SK-N-SH (cell line): ENCODE measurements around the gene ACTRT3. TPM values are rescaled to one million over a fixed set of nuclear protein-coding genes. Genes with fewer than 3 reads are reported as not detected.

Source experiments
- CTCF ChIA-PET: fragments of 300-600, 350-600 bp; formaldehyde crosslinking; extraction: SDS; loops from one replicate; lab custom pipeline; 2021; lab: Yijun Ruan, JAX
- POLR2A ChIA-PET: fragments of 350-600 bp; sonication (Branson Sonifier 250); formaldehyde crosslinking; extraction: SDS; loops from one replicate; lab custom pipeline; 2020; ENCODE audit warnings: antibody characterized with exemption, inconsistent platforms; lab: Yijun Ruan, JAX
- DNase-seq: peaks from one replicate; pipeline ENCODE4 v3.0.0; 2012
- H2AFZ ChIP-seq: fragments of 200-600 bp; sonication (generic); 2 replicates; pipeline ENCODE4 v1.8.1; 2016; ENCODE audit warnings: antibody characterized with exemption, mild to moderate bottlenecking, low read depth
- H3F3A ChIP-seq: fragments of 200-600 bp; sonication (generic); replicated peaks from 2 replicates; pipeline ENCODE3; 2016; ENCODE audit warnings: antibody characterized with exemption, mild to moderate bottlenecking; ENCODE audit not compliant: insufficient read depth
- H3K27ac ChIP-seq, 2 experiments: fragments of 200-500 bp in 1 of 2; fragments of 200-600 bp in 1 of 2; sonication (Bioruptor generic) in 1 of 2; sonication (generic), shearing (Covaris generic) in 1 of 2; 2 replicates each; pipeline versions ENCODE4 v1.5.1 to v1.6.1; 2014 to 2016; ENCODE audit warnings: low read depth in 2 of 2, inconsistent platforms in 1 of 2, low read length in 1 of 2, mild to moderate bottlenecking in 1 of 2, mixed read lengths in 1 of 2
- H3K27me3 ChIP-seq: fragments of 200-600 bp; sonication (generic), shearing (Covaris generic); 2 replicates; pipeline ENCODE4 v1.6.1; 2016; ENCODE audit warnings: mixed run types; ENCODE audit not compliant: insufficient read depth
- H3K36me3 ChIP-seq, 2 experiments: fragments of 200-500 bp in 1 of 2; fragments of 200-600 bp in 1 of 2; sonication (Bioruptor generic) in 1 of 2; sonication (generic) in 1 of 2; replicated peaks in 1 of 2; 2 replicates each; pipeline versions ENCODE3 to v1.5.1; 2014 to 2016; ENCODE audit warnings: low read length in 1 of 2, mild to moderate bottlenecking in 1 of 2; ENCODE audit not compliant: insufficient read depth in 2 of 2, control insufficient read depth in 1 of 2
- H3K4me1 ChIP-seq, 2 experiments: fragments of 200-500 bp in 1 of 2; fragments of 200-600 bp in 1 of 2; sonication (Bioruptor generic) in 1 of 2; sonication (generic), shearing (Covaris generic) in 1 of 2; 2 replicates each; pipeline versions ENCODE4 v1.5.1 to v1.6.1; 2014 to 2016; ENCODE audit warnings: low read depth in 1 of 2, low read length in 1 of 2, mixed run types in 1 of 2; ENCODE audit not compliant: insufficient read depth in 2 of 2, control insufficient read depth in 1 of 2
- H3K4me2 ChIP-seq: fragments of 200-600 bp; sonication (generic), shearing (Covaris generic); 2 replicates; pipeline ENCODE4 v1.6.1; 2017; ENCODE audit warnings: mixed run types
- H3K4me3 ChIP-seq, 2 experiments: fragments of 200-500 bp in 1 of 2; fragments of 200-600 bp in 1 of 2; sonication (Bioruptor generic) in 1 of 2; sonication (generic), shearing (Covaris generic) in 1 of 2; 2 replicates each; pipeline versions ENCODE4 v1.5.1 to v1.8.1; 2014 to 2016; ENCODE audit warnings: low read depth in 2 of 2, inconsistent platforms in 1 of 2, low read length in 1 of 2, mild to moderate bottlenecking in 1 of 2, mixed read lengths in 1 of 2, moderate library complexity in 1 of 2
- H3K79me2 ChIP-seq: fragments of 200-600 bp; sonication (generic); 2 replicates; pipeline ENCODE4 v1.8.1; 2017; ENCODE audit warnings: mild to moderate bottlenecking; ENCODE audit not compliant: insufficient read depth
- H3K9ac ChIP-seq: fragments of 200-600 bp; sonication (generic); 2 replicates; pipeline ENCODE4 v1.6.1; 2017; ENCODE audit warnings: mixed run types
- H3K9me2 ChIP-seq: fragments of 200-600 bp; sonication (generic); 2 replicates; pipeline ENCODE4 v1.6.1; 2017; ENCODE audit warnings: mixed run types
- H3K9me3 ChIP-seq: fragments of 200-600 bp; sonication (generic); 2 replicates; pipeline ENCODE4 v1.6.1; 2017; ENCODE audit warnings: mixed run types, mild to moderate bottlenecking, moderate library complexity
- H4K20me1 ChIP-seq: fragments of 200-600 bp; sonication (generic); 2 replicates; pipeline ENCODE4 v1.6.1; 2017; ENCODE audit warnings: mild to moderate bottlenecking, mixed run types; ENCODE audit not compliant: insufficient read depth
- ELF1 ChIP-seq: IDR thresholded peaks from 2 replicates; pipeline ENCODE4 v1.4.0; 2012
- EP300 ChIP-seq, 2 experiments: IDR thresholded peaks; 2 replicates each; pipeline versions ENCODE4 v1.4.0 to v1.6.1; 2012; ENCODE audit warnings: borderline replicate concordance in 1 of 2, low read depth in 1 of 2, low read length in 1 of 2
- FOSL2 ChIP-seq: IDR thresholded peaks from 2 replicates; pipeline ENCODE4 v1.4.0; 2012; ENCODE audit warnings: low read depth, mild to moderate bottlenecking, moderate library complexity, borderline replicate concordance
- FOXJ3 ChIP-seq: sonication (generic); formaldehyde crosslinking; IDR thresholded peaks from 2 replicates; pipeline ENCODE4 v1.5.1; 2020; ENCODE audit warnings: mild to moderate bottlenecking, missing genetic modification reagents
- GATA2 ChIP-seq: sonication (generic); formaldehyde crosslinking; IDR thresholded peaks from 2 replicates; pipeline ENCODE4 v1.5.0; 2020; ENCODE audit warnings: mild to moderate bottlenecking, missing genetic modification reagents
- MEF2A ChIP-seq: IDR thresholded peaks from 2 replicates; pipeline ENCODE4 v1.4.0; 2012; ENCODE audit warnings: low read depth, borderline replicate concordance
- MXI1 ChIP-seq: IDR thresholded peaks from 2 replicates; pipeline ENCODE4 v1.6.1; 2012; ENCODE audit warnings: mild to moderate bottlenecking, low read depth, low read length, improper control_type of control experiment
- NFIC ChIP-seq: IDR thresholded peaks from 2 replicates; pipeline ENCODE4 v1.4.0; 2012; ENCODE audit warnings: borderline replicate concordance
- NRF1 ChIP-seq: IDR thresholded peaks from 2 replicates; pipeline ENCODE4 v1.6.1; 2012; ENCODE audit warnings: low read depth, mild to moderate bottlenecking, low read length
- RAD21 ChIP-seq: IDR thresholded peaks from 2 replicates; pipeline ENCODE4 v1.6.1; 2012; ENCODE audit warnings: mild to moderate bottlenecking, low read length
- RFX5 ChIP-seq: IDR thresholded peaks from 2 replicates; pipeline ENCODE4 v1.6.1; 2012; ENCODE audit warnings: mild to moderate bottlenecking, improper control_type of control experiment, low read length
- RXRA ChIP-seq: IDR thresholded peaks from 2 replicates; pipeline ENCODE4 v1.4.0; 2012; ENCODE audit warnings: low read depth, mild to moderate bottlenecking, borderline replicate concordance
- SIN3A ChIP-seq: IDR thresholded peaks from 2 replicates; pipeline ENCODE4 v1.6.1; 2012; ENCODE audit warnings: low read depth, mild to moderate bottlenecking, low read length, moderate library complexity, borderline replicate concordance
- SMC3 ChIP-seq: IDR thresholded peaks from 2 replicates; pipeline ENCODE4 v1.6.1; 2012; ENCODE audit warnings: low read depth, low read length, improper control_type of control experiment
- TCF12 ChIP-seq: IDR thresholded peaks from 2 replicates; pipeline ENCODE4 v1.4.0; 2012
- TEAD4 ChIP-seq: IDR thresholded peaks from 2 replicates; pipeline ENCODE4 v1.4.0; 2012; ENCODE audit warnings: mild to moderate bottlenecking, borderline replicate concordance; ENCODE audit not compliant: insufficient read depth
- WGBS: methylation state at CpG from one replicate; pipeline ENCODE4 v1.1.6; 2017; ENCODE audit warnings: low lambda C conversion rate; 5-methylcytosine and 5-hydroxymethylcytosine counted together
- polyA plus RNA-seq, 3 experiments: library from polyadenylated mRNA; depleted of rRNA; stranded (reverse); fragments of >200 nt; gene quantifications; 2 replicates each; pipeline ENCODE4 v1.2.3, GENCODE V29; 2012
- TF ChIP-seq, protein P1 (sequence below): fragments of 150-350 bp; IDR thresholded peaks from 2 replicates; pipeline ENCODE4 v1.6.1; 2017; ENCODE audit warnings: antibody characterized with exemption, low read length, low read depth, borderline replicate concordance
- TF ChIP-seq, protein P2 (sequence below): IDR thresholded peaks from 2 replicates; pipeline ENCODE4 v1.4.0; 2012; ENCODE audit warnings: low read depth, borderline replicate concordance
- TF ChIP-seq, protein P3 (sequence below): IDR thresholded peaks from 2 replicates; pipeline ENCODE4 v1.6.1; 2012; ENCODE audit warnings: mild to moderate bottlenecking, low read depth, low read length, moderate library complexity
- TF ChIP-seq, protein P4 (sequence below): IDR thresholded peaks from 2 replicates; pipeline ENCODE4; 2012
- TF ChIP-seq, protein P5 (sequence below): fragments of 150-350 bp; IDR thresholded peaks from 2 replicates; pipeline ENCODE4 v1.6.1; 2016; ENCODE audit warnings: mild to moderate bottlenecking, low read depth, low read length
- TF ChIP-seq, protein P6 (sequence below): IDR thresholded peaks from 2 replicates; pipeline ENCODE4 v1.4.0; 2012; ENCODE audit warnings: low read depth, borderline replicate concordance

The ACTRT3 gene
- polyA plus RNA-seq, 1 of the 3 experiments (the other 2 are of a cell fraction): 1.2 TPM

DNA sequence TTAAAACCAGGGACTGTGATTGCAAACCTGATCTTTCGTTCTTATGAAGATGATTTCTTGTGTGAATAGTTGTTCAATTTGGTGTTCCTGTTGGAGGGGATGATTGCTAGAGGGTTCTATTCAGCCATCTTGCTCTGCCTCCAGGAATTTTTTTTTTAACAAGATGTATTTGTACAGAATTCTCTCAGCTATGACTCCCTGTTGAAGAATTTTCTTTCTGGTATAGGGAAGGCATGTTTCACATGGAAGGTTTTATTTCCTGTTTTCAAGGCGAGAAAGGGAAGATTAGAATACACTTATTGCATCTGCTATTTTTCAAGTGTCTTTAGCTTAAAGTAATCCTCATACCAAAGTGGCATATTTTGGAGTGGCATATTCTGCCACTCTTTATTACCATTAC, 49.0 kb upstream of the ACTRT3 start (continued):
- TF ChIP-seq, protein P1, sequence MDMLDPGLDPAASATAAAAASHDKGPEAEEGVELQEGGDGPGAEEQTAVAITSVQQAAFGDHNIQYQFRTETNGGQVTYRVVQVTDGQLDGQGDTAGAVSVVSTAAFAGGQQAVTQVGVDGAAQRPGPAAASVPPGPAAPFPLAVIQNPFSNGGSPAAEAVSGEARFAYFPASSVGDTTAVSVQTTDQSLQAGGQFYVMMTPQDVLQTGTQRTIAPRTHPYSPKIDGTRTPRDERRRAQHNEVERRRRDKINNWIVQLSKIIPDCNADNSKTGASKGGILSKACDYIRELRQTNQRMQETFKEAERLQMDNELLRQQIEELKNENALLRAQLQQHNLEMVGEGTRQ: no peak
- TF ChIP-seq, protein P2, sequence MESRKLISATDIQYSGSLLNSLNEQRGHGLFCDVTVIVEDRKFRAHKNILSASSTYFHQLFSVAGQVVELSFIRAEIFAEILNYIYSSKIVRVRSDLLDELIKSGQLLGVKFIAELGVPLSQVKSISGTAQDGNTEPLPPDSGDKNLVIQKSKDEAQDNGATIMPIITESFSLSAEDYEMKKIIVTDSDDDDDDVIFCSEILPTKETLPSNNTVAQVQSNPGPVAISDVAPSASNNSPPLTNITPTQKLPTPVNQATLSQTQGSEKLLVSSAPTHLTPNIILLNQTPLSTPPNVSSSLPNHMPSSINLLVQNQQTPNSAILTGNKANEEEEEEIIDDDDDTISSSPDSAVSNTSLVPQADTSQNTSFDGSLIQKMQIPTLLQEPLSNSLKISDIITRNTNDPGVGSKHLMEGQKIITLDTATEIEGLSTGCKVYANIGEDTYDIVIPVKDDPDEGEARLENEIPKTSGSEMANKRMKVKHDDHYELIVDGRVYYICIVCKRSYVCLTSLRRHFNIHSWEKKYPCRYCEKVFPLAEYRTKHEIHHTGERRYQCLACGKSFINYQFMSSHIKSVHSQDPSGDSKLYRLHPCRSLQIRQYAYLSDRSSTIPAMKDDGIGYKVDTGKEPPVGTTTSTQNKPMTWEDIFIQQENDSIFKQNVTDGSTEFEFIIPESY: no peak
- TF ChIP-seq GATA2 (CRISPR knock-in tag) (no peak), RAD21 (no peak), RXRA (no peak)

DNA sequence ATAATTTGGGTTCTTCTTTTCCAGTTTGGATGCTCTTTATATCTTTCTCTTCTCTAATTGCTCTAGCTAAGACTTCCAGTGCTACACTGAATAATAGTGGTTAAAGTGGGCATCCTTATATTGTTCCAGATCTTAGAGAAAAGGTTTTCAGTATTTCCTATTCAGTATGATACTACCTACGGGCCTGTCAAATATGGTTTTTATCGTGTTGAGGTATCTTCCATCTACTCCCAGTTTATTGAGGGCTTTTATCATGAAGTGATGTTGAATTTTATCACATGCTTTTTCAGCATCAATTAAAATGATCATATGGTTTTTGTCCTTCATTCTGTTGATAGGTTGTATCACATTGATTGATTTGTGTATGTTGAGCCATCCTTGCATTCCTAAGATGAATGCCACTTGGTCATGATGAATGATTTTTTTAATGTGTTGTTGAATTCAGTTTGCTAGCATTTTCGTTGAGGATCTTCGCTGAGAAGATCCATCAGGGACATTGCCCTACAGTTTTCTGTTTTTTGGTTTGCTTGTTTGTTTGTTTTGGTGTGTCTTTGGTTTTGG, 46.3 kb upstream of the ACTRT3 start:
- Histone ChIP-seq H3K9me2 (no peaks in the 10 kb centered on the region), H3K36me3 (no peaks in the 10 kb centered on the region), H3K4me3 (no peak overlapping the region), H3K9ac (no peak overlapping the region), H4K20me1 (no peaks in the 10 kb centered on the region), H3K79me2 (no peaks in the 10 kb centered on the region), H3K4me1 (peaks cover 0 to 15% of the 10 kb centered on the region in 2 experiments; a peak in 2 of 4 replicates), H3K4me2 (no peak overlapping the region), H3K9me3 (0 out of 2 replicates have a peak, but pooled peaks cover 11% of the 10 kb centered on the region), H3K27ac (no peak overlapping the region), H3F3A (no peaks in the 10 kb centered on the region), H2AFZ (no peak overlapping the region), H3K27me3 (no peaks in the 10 kb centered on the region)
- POLR2A ChIA-PET: no interaction called here
- CTCF ChIA-PET: no interaction called here
- no peak for TF ChIP-seq FOXJ3 (CRISPR knock-in tag)
- no peak for TF ChIP-seq SIN3A
- TF ChIP-seq, protein P3, sequence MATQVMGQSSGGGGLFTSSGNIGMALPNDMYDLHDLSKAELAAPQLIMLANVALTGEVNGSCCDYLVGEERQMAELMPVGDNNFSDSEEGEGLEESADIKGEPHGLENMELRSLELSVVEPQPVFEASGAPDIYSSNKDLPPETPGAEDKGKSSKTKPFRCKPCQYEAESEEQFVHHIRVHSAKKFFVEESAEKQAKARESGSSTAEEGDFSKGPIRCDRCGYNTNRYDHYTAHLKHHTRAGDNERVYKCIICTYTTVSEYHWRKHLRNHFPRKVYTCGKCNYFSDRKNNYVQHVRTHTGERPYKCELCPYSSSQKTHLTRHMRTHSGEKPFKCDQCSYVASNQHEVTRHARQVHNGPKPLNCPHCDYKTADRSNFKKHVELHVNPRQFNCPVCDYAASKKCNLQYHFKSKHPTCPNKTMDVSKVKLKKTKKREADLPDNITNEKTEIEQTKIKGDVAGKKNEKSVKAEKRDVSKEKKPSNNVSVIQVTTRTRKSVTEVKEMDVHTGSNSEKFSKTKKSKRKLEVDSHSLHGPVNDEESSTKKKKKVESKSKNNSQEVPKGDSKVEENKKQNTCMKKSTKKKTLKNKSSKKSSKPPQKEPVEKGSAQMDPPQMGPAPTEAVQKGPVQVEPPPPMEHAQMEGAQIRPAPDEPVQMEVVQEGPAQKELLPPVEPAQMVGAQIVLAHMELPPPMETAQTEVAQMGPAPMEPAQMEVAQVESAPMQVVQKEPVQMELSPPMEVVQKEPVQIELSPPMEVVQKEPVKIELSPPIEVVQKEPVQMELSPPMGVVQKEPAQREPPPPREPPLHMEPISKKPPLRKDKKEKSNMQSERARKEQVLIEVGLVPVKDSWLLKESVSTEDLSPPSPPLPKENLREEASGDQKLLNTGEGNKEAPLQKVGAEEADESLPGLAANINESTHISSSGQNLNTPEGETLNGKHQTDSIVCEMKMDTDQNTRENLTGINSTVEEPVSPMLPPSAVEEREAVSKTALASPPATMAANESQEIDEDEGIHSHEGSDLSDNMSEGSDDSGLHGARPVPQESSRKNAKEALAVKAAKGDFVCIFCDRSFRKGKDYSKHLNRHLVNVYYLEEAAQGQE: no peak
- no peak for TF ChIP-seq TCF12
- TF ChIP-seq, protein P4, sequence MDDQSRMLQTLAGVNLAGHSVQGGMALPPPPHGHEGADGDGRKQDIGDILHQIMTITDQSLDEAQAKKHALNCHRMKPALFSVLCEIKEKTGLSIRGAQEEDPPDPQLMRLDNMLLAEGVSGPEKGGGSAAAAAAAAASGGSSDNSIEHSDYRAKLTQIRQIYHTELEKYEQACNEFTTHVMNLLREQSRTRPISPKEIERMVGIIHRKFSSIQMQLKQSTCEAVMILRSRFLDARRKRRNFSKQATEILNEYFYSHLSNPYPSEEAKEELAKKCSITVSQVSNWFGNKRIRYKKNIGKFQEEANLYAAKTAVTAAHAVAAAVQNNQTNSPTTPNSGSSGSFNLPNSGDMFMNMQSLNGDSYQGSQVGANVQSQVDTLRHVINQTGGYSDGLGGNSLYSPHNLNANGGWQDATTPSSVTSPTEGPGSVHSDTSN: no peak
- no peak for TF ChIP-seq MEF2A
- TF ChIP-seq, protein P5, sequence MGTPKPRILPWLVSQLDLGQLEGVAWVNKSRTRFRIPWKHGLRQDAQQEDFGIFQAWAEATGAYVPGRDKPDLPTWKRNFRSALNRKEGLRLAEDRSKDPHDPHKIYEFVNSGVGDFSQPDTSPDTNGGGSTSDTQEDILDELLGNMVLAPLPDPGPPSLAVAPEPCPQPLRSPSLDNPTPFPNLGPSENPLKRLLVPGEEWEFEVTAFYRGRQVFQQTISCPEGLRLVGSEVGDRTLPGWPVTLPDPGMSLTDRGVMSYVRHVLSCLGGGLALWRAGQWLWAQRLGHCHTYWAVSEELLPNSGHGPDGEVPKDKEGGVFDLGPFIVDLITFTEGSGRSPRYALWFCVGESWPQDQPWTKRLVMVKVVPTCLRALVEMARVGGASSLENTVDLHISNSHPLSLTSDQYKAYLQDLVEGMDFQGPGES: no peak
- TF ChIP-seq NFIC: no peak
- TF ChIP-seq EP300 (IDR thresholded peaks at IDR 0.05; ENCODE audit: borderline replicate concordance in 1 of 2, low read depth in 1 of 2, low read length in 1 of 2): no peak
- TF ChIP-seq ELF1: no peak
- TF ChIP-seq, protein P6, sequence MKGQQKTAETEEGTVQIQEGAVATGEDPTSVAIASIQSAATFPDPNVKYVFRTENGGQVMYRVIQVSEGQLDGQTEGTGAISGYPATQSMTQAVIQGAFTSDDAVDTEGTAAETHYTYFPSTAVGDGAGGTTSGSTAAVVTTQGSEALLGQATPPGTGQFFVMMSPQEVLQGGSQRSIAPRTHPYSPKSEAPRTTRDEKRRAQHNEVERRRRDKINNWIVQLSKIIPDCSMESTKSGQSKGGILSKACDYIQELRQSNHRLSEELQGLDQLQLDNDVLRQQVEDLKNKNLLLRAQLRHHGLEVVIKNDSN: no peak
- TF ChIP-seq RXRA: no peak
- no peak for TF ChIP-seq GATA2 (CRISPR knock-in tag)
- TF ChIP-seq TEAD4: no peak
- TF ChIP-seq SMC3: no peak
- no peak for TF ChIP-seq RAD21
- no peak for TF ChIP-seq MXI1
- no peak for TF ChIP-seq RFX5
- no peak for TF ChIP-seq NRF1
- TF ChIP-seq FOSL2: no peak
- 74% methylated on average over 4 of the region's 4 CpGs for WGBS
- no peak for DNase-seq
